Activated T-helper 1 cell treated with Interleukin-2 at 50 U/mL for 16 hours (primary cell): ENCODE measurements around the gene UGT1A7.
A peak's percentile ranks its signal among the peaks of the same experiment; 100 is the strongest.
"Not testable (repeated sequence)": the region's sequence is repeated elsewhere in the genome, so short reads cannot be mapped to it uniquely, and the experiment has no call there.

Source experiments
- DNase-seq: peaks from one replicate; pipeline ENCODE4 v3.0.0-alpha.2; 2020; ENCODE audit warnings: low read depth

Gene UGT1A7

GRCh38 chr2:233680361-233681045, 1.2 kb upstream of the UGT1A7 start:
- no peak for DNase-seq

GRCh38 chr2:233684640-233685039, 2.9 kb downstream of the UGT1A7 start:
- DNase-seq = no peak

- DNase-seq = no peak
Measured at GRCh38 chr2:233686928-233687327, 5.2 kb downstream of the UGT1A7 start.

DNA sequence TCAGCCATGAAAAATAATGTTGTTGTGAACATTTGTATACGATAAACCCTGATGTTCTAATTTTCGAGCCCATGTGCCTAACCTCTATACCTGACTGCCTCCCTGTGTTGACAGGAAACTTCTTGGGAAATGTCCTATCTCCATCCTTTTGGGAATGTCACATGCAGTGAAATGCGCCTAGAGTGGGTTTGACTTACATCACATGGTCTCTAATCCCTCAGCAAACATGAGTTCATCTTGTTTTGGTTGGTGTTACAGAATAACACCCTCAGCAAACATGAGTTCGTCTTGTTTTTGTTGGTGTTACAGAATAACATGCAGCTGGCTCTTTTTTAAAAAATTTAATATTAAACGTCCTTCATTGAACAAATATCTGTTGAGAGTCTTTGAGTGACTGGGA, 6.6 kb downstream of the UGT1A7 start:
- no peak for DNase-seq

GRCh38 chr2:233689031-233689430, 7.3 kb downstream of the UGT1A7 start:
- no peak for DNase-seq

DNA sequence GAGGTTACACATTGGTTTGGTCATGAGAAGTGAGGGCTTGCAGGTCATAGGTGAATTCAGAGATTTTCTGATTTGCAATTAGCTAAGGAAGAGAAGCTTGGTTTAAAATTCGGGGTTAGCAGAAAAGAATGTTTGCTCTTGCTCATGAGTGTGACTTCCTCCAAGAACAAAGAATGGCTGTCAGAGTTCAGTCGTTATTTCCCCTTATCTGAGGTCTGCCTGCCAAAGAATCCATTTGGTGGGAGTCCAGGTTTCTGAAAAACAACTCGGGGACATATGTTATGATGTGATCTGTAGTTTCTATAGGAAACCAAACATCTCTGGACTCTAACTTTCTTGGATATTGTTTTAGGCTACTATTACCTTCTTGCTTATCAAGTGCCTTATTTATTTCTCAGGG, 7.8 kb downstream of the UGT1A7 start:
- no peak for DNase-seq

DNA sequence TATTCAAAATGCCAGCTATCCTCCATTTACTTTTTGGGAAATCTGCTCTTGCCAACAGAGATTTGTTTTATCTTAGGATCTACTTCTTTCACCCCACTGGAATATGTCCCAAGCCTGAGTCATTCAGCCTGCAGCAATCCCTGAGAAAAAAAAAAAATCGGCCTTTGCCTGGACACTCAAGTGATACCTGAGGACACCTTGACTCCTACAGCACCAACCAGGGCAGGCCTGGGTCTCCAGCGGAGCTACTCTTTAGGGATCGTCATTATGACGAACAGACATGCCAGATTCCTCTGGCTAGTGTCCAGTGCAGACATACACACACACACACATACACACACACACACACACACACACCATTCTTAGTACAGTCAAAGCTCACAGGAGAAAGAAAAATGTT, 8.7 kb downstream of the UGT1A7 start:
- no peak for DNase-seq

- no peak for DNase-seq
Measured at GRCh38 chr2:233691443-233692433, 10.0 kb downstream of the UGT1A7 start.

DNA sequence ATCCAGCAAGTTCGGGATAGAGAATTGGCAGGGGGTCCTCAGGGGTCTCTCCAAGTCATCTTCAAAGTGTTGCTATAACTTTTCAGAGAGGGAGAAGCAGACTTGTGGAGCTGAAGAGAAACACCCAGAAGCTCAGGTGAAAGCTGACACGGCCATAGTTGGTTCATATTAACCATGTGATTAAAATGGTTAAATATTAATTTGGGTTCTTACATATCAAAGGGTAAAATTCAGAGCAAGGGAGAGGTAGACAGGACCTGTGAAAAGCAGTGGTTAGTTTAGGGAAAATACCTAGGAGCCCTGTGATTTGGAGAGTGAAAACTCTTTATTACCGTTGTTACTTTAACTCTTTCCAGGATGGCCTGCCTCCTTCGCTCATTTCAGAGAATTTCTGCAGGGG, 10.9 kb downstream of the UGT1A7 start, which contains the start of gene UGT1A6:
TSS of gene UGT1A6 (plus strand) at position 243 of the 400 bp plus-strand sequence. CDS start at position 358, 115 bp downstream.
- no peak for DNase-seq

- DNase-seq = no peak
Measured at GRCh38 chr2:233693963-233694362, 12.3 kb downstream of the UGT1A7 start.

GRCh38 chr2:233698740-233699139, 17.0 kb downstream of the UGT1A7 start:
- no peak for DNase-seq

GRCh38 chr2:233699424-233700027, 17.8 kb downstream of the UGT1A7 start:
- DNase-seq = no peak

DNA sequence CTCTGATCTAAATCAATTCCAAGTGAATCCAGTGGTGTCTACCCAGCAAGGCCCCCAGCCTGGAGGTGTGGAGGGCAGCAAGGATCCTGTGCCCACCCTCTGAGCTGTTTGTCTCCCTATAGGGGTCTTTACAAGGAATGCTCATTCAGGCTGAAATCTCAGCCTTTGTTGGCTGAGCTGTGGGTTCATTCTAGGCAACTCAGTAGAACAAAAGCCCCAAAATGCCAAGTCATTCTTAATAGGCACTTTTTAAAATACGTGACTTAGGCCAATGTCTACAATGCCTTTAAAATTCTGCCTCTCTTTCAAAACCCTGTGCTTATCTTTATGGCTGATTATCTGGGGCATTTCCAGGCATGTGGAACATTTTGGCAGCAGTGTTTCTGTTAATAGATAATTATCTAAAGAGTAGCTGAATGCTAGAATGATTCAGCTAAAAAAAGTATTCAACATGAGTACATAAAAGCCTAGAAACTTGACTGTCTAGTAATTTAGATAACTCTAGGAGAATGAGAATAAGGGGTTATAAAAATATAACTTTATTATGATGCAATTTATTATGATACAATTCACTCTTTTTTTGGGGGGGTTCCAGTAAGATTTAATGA, 18.4 kb downstream of the UGT1A7 start:
- no peak for DNase-seq

DNA sequence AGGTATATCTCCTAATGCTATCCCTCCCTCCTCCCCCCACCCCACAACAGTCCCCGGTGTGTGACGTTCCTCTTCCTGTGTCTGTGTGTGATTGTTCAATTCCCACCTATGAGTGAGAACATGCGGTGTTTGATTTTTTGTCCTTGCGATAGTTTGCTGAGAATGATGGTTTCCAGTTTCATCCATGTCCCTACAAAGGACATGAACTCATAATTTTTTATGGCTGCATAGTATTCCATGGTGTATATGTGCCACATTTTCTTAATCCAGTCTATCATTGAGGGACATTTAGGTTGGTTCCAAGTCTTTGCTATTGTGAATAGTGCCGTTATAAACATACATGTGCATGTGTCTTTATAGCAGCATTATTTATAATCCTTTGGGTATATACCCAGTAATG, 19.1 kb downstream of the UGT1A7 start:
- DNase-seq = not testable (repeated sequence)

DNA sequence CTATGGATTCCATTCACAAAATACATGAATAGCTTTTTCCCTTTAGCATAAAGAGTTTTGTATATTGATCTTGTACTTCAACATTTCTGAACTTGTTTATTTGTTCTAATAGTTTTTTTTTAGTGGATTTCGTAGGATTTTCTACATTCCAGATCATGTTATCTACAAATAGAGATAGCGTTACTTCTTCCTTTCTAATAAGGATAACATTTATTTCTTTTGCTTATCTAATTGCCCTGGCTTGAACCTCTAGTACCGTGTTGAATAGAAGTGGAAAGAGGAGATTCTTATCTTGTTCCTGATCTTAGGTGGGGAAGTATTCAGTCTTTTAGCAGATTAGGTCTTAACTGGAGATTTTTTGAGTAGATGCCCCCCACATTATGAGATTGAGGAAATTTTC, 20.5 kb downstream of the UGT1A7 start:
- DNase-seq = no peak

DNA sequence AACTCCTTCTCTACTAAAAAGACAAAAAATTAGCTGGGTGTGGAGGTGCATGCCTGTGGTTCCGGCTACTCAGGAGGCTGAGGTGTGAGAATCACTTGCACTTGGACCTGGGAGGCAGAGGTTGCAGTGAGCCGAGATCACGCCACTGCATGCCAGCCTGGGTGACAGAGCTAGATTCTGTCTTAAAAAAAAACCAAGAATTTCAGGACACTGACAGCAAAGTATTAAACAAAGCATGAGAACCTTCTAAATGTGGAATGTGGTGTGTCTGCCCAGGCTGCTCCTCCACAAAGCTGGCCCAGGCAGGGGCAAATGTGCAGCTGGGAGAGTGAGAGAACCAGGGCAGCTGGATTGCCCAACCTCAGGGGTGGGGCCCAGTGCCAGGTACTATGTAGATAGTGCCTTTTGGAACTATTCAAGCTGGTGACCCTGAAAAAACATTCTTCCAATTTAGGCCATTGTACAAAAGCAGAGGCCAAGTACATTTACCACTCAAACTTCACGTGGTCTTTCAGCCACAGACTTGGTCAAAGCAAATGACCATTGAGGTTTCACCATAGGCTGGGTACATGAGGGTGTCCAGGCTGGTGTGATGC, 24.3 kb downstream of the UGT1A7 start:
- no peak for DNase-seq

DNA sequence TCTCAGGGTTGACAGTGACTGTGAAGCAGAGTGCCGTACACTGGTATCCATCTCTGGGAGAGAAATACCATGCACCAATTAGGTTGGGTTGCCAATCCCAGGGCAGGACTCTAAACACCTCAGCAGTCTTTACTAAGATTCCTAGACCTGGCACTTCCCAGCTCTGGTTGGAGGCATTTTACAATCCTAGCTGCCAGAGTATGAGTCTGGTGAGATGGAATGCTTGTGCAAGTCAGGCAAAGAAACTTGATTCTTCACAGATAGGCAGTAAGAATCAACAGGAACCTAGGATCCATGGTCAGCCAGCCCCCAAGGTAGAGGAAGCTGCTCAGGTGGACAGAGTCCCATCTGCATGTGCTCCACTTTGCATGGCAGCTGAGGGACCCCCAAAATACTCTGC, 25.0 kb downstream of the UGT1A7 start:
- DNase-seq = no peak

DNA sequence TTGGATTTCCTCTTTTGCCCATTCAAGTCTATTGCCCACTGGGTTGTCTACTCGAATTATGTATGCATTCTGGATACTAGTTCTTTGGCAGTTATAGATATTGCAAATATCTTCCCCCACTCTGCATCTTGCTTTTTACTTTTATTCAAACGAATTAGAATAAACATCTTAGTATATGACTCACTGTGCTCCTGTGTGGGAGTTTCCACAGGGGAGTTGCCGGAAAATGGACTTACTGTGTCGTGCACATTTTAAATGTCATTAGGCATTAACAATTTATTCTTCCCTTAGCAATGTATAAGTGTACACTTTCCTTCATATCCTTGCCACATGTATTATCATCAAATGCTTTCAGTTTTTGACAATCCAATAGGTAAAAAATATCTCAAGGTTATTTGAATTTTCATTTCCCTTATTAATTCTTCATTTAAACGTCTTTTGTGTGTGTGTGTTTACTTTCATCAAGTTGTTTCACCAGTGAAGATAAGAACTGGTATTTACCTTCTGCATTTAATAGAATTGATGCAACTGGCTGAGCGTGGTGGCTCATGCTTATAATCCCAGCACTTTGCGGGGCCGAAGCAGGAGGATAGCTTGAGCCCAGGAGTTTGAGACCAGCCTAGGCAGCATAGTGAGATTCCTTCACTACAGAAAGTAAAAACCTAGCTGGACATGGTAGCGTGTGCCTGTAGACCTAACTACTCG, 26.4 kb downstream of the UGT1A7 start:
- DNase-seq = no peak

DNA sequence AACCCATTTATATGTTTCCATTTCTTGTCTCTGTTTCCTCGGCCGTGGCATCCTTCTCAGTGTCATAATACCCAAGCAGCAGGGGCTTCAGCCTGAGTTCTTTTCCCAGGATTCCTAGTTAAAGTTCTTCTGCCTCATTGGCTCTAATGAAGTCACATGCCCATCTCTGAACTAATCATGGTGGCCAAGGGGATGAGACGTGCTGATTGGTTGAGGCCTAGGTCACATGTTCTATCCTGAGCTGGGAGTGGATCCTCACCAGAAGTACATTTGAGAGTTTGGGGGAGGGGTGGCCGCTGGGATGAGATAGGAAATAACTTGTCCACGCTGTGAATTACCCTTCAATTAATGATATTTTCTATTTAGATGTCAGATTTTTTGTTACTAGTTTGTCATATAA, 27.2 kb downstream of the UGT1A7 start:
- no peak for DNase-seq

DNA sequence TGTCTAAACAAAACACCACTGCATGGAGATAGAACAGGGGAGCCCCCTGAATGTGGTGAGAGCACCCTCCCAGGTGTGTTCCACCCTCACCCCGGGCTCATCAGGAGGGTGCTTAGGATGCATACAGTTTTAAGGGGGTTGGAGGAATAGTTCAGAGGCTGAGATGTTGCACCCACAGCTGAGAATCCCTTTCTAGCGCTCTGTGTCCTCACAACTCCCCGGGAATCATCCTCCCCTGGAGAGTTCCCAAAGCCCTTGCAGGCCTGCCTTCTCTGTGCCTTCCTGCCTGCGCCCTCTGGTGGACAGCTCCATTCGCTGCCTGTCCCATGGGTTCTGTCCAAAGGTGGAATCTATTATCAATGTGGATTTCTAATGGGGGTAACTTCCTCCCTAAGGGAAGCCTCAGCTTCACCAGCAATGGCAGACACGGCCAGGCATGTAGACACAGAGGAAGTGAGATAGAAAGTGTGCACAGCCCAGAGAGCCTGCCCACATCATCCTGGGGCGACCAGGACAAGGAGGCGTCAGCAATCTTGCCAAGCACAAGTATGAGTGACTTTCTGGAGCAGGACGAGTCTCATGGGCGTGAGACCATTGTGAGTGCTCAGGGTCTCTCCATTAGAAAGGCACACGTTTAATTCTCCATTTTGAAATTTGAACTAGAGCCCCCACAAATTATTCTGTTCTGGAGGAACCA, 29.8 kb downstream of the UGT1A7 start:
- peak; percentile 30 for DNase-seq
